NCI-H1417 treated with DMSO at 0.1 percent for 48 hours (cell line): ENCODE measurements around the gene SH2D1B.
"Not testable (repeated sequence)": the region's sequence is repeated elsewhere in the genome, so short reads cannot be mapped to it uniquely, and the experiment has no call there.

Experiments
- DNase-seq: peaks from one replicate; lab custom pipeline; 2025; lab: John Stamatoyannopoulos, UW

SH2D1B gene

DNA sequence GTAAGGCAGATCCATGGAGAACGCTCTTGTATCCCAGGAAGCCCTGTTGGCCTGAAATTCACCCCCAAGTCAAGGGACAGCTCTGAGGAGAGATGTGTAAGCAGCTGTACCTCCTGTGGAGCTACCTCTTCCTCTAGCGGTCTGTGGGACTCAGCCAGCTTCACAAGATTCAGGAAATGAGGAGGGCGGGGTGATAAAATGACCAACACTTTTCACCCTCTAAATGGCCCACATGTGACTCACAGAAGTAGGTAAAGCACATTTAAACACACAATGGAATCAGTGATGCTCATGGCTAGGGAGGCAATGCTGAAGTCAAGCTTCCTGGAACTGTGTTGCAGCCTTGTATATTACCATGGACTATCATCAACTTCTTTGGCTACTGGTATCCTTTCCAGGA lies at the start of gene SH2D1B:
Gene SH2D1B (minus strand): TSS at position 135 of the 400 bp plus-strand sequence. CDS start 120 bp downstream, at position 15.
- no peak for DNase-seq

- no peak for DNase-seq
Measured at GRCh38 chr1:162458236-162458635, 46.3 kb upstream of the SH2D1B start.

DNA sequence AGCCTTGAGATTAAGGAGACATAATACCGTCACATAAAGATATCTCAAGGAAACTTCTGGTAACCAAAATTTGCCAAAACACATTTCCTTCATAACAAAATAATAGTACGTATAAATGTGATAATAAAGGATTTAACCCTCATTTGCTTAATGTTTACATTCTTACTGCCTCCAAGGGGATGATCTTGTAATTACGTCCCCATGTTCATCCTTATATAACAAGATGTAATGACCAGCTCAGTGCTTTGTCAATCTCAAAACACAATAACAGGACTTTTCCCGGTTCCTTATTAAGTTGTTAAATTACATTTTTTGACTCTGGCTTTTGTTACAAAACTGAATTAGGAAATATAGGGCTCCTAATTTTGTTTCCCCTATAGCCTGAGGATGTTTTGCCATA lies 44.4 kb upstream of the SH2D1B start:
- no peak for DNase-seq

- not testable (repeated sequence) for DNase-seq
Measured at GRCh38 chr1:162454361-162454760, 42.4 kb upstream of the SH2D1B start.

GRCh38 chr1:162446946-162447345 lies 35.0 kb upstream of the SH2D1B start:
- DNase-seq, result no peak

- no peak for DNase-seq
Measured at GRCh38 chr1:162444903-162445302, 33.0 kb upstream of the SH2D1B start.

GRCh38 chr1:162432977-162433713 lies 21.2 kb upstream of the SH2D1B start:
- not testable (repeated sequence) for DNase-seq

DNA sequence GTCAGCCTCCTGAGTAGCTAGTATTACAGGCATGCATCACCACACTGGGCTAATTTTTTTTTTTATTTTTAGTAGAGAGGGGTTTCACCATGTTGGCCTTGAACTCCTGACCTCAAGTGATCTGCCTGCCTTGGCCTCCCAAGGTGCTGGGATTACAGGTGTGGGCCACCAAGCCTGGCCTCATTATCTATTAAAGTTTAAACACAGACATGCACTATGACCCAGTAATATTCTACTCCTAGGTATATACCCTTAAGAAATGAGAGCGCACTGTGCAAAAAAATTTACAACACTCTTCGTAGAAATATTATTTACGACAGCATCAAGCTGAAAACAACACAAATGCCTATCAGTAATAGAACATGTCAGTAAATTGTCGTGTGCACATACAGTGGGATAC lies 18.6 kb upstream of the SH2D1B start:
- no peak for DNase-seq

GRCh38 chr1:162422662-162423375 lies 10.9 kb upstream of the SH2D1B start:
- no peak for DNase-seq

- DNase-seq, result no peak
Measured at GRCh38 chr1:162421258-162422164, 9.6 kb upstream of the SH2D1B start.

- DNase-seq, result no peak
Measured at GRCh38 chr1:162420120-162420519, 8.2 kb upstream of the SH2D1B start.

DNA sequence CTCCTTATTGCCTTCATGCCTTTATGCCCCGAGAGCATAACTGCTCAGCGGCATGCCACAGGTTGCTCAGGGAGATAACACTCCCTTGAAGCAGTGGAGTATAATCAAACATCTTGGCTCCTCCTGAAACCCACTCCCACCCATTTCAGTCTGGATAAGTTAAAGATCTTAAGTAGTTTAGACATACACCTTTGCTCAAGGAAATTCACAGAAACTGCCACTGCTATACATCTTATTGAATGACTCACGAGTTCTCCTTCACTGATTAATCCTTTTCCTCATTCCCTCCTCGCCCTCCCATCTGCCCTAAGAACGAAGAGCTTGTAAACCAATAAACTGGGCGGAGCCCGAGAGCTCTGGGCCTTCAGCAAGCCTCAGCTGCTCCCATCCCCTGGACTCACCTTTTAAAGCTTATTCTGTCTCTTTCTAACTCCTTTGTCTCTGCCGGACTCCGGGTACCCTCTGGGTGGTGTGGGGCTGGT lies 7.6 kb upstream of the SH2D1B start:
- not testable (repeated sequence) for DNase-seq

DNA sequence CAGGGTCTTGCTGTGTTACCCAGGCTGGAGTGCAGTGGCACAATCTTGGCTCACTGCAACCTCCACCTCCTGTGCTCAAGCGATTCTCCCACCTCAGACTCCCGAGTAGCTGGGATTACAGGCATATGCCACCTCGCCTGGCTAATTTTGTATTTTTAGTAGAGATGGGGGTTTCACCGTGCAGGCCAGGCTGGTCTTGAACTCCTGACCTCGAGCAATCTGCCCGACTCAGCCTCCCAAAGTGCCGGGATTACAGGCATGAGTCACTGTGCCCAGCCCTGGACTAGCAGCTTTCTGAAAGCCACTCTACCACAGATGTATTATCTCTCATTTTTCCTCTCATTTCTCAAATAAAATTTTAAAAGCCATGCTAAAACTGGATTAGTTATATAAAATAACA lies 6.6 kb upstream of the SH2D1B start:
- not testable (repeated sequence) for DNase-seq

DNA sequence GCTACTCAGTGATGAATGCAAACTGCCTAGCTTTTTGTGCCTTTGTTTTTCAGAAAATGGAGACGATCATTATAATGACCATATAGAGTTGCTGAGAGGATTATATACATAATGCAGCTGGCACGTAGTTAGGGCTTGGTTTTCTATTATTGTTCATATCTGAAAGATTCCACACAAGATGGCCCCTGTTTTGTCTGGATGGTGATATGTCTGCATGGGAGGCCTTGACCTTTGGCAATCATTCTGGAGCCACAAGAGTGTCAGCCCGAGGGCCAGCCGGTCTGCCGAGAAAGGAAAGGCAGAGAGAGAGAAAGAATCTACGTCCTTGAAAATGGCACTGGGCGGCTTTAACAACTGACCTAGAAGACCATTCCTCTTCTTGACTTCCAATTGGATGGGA lies 5.7 kb upstream of the SH2D1B start:
- no peak for DNase-seq

DNA sequence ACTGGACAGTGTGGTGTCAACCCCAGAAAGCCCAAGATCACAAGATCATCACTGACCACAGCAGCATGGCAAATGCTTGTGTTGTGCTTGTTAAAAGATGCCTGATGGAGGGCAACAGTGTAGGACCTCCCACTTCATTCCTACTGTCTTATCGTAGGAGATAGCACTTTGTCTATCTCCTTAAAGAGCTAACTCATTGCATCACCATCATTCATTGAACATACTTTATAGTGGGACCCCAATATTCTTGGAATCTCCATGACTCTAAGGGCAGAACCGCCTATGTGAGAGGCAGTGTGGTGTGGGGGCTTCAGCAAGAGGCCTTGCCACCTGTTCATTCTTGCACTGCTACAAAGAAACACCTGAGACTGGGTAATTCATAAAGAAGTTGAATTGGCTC lies 5.0 kb upstream of the SH2D1B start:
- DNase-seq, result no peak

DNA sequence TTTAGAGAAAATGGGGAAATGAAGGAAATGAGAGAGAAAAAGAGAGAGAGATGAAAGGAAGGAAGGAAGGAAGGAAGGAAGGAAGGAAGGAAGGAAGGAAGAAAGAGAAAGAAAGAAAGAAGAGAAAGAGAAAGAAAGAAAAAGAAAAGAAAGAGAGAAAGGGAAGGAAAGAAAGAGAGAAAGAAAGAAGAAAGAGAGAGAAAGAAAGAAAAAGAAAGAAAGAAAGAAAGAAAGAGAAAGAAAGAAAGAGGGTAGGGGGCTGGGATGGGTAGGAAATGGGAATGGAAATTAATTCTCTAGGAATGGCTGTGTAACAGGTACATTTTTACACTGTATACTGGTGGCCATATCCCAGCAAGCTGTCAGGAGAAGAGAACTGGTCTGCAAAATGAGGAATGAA lies 4.3 kb upstream of the SH2D1B start:
- DNase-seq, result no peak

DNA sequence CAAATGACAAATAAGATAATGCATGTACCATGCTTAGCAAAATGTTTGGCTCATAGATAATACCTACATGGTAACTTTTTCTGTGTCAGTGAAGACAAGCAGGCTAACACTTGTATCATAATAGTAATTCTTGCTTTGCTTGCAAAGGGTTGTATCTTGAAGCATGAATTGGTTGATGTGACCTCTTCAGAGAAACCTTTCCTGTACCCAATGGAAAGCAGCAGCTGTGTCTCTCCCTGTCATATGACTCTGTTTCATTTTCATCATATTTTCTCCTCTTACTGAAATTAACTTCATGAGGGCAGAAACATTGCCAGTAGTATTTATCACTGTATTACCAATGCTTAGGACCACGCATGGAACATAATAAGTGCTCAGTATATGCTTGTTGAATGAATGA lies 4.4 kb downstream of the SH2D1B start:
- no peak for DNase-seq

DNA sequence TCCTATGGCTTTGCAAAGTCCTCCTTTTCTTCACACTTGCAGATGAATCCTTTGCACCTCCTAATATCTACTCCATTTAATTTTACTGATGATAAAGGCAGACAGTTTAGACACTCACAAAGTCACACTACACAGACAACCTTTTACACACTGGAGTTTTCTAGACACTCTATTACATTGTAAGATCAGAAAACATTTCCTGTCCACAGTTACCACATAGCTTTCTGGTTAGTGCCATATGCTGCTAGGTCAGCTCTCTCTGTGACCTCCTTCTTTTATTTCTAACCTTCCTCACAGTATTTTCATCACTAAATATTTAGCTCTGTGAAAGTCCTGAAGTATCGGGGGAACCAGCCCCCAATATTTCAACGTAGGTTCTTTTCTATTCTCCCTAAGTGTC lies 5.1 kb downstream of the SH2D1B start:
- no peak for DNase-seq

GRCh38 chr1:162405800-162406199 lies 6.1 kb downstream of the SH2D1B start:
- DNase-seq, result no peak

DNA sequence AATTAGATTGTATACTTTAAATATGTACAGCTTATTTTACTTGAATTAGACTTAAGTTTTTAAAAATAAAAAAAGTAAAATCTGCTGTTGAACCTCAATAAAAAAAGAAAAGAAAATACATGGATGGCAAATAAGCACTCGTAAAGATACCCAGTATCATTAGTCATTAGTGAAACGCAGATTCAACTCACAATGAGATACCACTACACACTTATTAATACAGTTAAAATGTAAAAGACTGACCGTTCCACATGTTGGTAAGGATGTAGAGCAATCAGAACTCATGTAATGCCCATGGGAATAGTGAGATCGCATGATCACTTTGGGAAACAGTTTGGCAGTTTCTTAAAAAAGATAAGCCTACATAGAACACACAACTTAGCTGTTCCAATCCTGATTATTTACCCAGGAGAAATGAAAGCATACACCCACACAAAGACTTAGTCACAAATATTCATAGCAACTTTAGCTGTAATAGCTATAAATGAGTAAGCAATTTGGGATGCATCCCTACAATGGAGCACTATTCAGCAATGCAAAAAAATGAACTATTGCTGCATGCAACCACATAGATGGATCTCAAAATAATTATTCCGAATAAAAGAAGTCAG lies 7.3 kb downstream of the SH2D1B start:
- no peak for DNase-seq

DNA sequence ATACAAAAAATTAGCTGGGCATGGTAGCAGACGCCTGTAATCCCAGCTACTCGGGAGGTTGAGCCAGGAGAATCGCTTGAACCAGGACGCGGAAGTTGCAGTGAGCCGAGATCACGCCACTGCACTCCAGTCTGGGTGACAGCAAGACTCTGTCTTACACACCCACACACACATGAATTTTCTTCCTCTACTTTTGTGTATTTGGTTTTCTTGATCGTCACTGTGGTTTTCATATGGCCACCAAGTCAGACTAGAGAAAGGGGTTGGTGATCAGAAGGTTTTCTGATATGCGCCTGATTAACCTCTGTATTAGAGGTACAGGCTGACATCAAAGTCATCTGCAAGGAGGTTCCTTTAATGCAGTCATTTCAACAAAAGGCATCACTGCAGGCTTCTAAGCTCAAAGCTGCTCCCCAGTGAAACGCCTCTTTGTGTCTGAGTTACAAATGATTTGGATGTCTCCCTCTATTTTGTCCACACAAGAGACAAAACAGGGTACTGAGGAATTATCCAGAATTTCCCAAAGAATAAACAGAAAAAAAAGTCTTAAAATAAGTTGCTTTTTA lies 11.1 kb downstream of the SH2D1B start:
- DNase-seq, result no peak
